NCI-H524 (cell line): ENCODE measurements around the gene PSMB11.
"Not testable (repeated sequence)": the region's sequence is repeated elsewhere in the genome, so short reads cannot be mapped to it uniquely, and the experiment has no call there.

Experiments used
- DNase-seq, 2 experiments: peaks; one replicate each; lab custom pipeline; 2025; lab: John Stamatoyannopoulos, UW

The PSMB11 gene, protein sequence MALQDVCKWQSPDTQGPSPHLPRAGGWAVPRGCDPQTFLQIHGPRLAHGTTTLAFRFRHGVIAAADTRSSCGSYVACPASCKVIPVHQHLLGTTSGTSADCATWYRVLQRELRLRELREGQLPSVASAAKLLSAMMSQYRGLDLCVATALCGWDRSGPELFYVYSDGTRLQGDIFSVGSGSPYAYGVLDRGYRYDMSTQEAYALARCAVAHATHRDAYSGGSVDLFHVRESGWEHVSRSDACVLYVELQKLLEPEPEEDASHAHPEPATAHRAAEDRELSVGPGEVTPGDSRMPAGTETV

DNA sequence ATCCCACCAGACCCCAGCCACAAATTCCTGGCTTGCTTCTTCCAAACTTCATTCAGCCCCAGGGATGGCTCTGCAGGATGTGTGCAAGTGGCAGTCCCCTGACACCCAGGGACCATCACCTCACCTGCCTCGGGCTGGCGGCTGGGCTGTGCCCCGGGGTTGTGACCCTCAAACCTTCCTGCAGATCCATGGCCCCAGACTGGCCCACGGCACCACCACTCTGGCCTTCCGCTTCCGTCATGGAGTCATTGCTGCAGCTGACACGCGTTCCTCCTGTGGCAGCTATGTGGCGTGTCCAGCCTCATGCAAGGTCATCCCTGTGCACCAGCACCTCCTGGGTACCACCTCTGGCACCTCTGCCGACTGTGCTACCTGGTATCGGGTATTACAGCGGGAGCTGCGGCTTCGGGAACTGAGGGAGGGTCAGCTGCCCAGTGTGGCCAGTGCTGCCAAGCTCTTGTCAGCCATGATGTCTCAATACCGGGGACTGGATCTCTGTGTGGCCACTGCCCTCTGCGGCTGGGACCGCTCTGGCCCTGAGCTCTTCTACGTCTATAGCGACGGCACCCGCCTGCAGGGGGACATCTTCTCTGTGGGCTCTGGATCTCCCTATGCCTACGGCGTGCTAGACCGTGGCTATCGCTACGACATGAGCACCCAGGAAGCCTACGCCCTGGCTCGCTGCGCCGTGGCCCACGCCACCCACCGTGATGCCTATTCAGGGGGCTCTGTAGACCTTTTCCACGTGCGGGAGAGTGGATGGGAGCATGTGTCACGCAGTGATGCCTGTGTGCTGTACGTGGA lies at the start of gene PSMB11:
Gene PSMB11, plus strand, starts transcription at position 51 of the 804 bp plus-strand sequence. Its CDS starts 14 bp downstream, at position 65.
- no peak for DNase-seq

DNA sequence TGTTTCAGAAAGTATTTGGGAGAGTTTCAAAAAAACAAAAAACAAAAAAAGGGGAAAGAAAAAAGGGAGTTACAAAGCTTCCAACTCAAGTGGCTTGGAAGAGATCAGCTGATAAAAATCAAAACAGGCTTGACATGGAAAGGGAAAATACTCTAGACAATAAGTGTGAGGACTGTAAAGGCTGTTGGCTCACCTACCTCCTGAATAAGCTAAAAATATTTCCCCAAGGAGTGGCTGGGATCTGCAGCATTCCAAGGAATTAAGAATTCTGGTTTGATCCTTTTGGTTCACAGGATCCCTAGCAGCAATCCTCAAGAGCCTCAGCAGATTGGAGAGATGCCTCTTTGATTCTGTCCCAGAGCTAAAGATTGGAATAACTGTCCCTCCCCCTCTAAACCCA lies 48.5 kb upstream of the PSMB11 start:
- no peak for DNase-seq

DNA sequence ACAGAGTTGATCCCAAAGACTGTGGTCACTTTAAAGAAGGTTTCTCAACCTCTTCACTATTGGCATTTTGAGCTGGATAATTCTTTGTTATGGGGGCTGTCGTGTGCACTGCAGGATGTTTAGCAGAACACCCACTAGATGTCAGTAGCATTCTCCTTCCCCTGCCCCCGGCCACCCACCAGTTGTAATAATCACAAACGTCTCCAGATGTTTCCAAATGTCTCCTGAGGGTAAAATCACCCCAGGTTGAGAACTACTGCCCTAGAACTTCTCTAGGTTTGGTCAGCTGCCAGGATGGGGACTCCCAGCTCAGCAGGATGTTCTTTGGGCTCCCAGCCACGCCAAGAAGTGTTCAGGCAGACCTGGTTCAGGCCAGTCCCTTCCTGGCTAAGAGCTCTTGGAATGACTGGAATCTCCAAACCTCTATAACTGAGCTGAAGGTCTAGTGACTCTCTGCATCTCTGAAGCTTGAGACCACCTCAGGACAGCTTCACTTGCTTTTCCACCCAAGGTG lies 47.2 kb upstream of the PSMB11 start:
- DNase-seq, result peak; percentile 84 to 87

DNA sequence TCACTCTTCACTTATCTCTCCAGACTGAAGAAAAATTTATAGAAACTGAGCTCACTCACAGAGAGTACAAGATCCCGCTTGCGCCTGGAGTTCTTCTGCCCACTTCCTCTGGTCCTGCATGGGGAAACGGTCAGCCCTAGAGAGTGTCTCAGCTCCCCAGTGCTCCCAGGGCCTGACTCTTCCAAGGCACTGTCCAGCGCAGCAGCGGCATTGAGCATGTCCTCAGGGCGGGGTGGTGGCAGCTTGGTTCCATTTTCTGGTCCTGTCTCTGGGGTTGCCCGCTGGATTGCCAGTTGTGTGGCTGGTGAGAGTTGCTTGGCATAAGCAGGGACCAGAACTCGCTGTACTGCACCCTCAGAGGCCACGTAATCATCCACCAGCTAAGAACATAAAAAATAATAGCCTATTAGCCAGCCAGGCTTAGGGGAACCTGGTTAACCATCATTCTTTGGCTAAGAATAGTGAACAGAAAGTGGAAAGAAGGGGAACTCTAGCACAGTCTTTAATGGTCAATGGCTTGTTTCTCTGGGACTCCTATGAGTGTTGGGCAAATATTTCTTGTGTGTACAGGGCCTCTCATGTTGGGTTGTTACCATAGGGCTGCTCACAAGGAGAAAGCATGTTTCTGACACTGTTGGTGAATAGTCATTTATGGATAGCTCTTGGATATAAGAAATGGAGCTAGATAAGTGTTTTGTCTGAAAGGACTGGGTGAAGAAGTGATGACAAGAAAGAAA lies 46.0 kb upstream of the PSMB11 start:
- peak in 1 of 2 experiments; percentile 54 for DNase-seq

DNA sequence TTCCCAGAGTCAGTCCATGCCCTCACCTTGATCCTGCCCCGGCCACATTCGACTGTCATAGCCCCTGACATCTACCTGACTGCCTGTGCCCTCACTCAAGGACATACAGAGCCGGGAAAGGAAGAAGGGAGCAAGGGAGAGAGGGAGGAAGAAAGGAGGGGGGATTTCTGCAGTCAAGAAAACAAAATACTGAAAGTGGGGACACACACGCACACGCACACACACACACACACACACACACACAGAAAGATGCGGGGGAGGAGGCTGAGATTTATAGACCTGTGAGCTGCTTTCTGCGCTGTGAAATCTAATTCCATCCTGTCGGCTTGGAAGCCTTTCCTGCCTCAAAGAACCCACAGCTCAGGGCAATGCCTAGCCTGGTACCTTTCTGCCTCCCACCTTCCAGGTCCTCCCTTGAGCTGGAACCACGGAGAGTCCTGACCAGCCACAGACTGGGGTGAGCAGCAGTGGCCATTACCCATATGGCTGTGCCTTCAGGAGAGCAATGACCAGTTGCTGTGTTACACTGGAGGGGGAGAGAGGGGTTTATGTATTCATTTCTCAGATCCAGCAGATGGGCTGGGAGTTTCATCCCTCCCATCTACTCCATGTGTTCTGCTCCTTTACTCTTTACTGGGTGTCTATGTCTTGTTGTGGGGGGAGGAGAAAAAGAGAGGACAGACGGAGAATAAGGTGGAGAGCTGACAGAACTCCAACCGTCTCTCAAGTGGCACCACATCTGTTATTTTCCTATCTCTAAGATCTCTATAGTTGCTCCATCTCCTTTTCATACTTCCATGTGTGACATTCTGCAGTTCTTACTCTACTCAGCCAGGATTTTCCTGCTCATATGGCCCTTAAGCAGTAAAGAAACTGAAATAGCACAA lies 45.0 kb upstream of the PSMB11 start:
- DNase-seq, result peak; percentile 100

DNA sequence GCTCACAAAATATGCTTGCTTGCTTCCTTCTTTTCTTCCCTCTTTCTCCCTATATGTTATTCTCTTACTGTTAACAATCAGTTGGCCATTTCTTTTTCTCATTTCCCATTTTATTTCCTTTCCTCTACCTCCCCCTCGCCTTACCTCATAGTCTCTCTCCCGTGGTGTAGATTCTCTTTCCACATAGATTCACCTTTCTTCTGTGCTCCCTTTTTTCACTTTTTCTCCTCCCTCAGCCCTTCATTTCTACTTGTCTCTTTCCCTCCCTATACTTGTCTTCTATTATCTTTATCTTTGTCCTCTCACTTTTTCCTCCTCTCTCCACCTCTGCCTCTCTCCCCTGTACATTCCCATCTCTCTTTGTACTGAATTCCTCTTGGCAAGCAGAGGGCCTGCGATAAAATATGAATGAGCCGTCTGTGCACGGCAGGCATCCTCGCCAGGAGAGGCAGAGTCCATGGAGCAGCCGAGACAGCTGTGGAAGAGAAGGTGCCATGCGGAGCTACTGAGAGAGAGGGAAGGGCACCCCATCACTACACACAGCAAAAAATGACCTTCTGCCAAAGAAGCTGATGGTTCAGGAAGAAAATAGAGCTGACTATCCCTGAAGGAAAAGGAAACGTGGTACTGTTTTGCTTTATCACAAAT lies 44.2 kb upstream of the PSMB11 start:
- peak; percentile 53 to 78 for DNase-seq

DNA sequence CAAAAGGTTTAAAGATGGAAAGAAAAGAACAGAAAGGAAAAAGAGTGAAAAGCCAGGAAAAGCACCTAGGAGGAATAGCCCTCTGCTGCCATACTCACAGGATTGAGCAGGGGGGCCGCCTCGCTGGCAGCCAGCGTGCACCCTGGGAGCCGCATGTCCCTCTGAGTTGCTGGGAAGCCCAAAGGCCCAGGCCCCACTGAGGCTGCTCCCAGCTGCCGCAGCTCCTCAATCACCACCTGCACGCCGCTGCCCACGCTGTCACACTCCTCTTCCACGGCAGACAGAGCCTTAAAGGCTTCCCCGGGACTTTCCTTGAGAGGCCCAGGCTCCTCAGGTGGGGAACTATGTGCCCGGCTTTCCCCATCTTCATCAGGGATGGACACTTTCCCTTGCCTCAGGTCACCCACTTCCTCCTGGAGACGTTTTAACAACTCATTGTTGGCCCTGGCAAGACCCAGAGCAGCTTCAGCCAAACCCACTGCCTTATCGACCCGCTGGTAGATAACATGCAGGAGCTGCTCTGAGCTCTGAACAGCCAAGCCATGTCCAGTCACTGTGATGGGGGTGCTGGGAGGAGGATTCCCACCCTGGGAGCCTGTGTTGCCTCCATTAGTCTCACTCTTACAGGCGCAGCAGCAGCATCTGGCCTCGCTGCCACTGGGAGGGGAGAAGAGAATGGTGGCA lies 43.5 kb upstream of the PSMB11 start:
- peak; percentile 32 to 61 for DNase-seq

DNA sequence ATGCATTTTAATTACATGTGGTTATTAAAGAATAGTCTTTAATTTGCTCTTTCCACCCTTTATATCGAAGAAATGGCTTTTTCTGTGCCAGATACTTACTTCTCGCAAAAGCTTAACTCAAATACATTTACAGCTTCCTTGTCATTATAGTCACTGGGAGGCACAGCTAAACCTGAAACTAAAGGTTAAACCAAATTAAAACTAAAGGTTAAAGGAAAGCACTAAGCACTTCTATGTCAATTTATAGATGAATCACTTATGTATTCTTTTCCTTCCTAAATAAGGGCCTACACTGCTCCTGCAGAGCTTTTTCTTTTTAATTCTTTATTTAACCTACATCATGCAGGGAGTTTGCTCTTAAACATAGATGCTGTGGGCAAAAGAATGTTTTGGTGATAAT lies 41.2 kb upstream of the PSMB11 start:
- DNase-seq, result no peak

DNA sequence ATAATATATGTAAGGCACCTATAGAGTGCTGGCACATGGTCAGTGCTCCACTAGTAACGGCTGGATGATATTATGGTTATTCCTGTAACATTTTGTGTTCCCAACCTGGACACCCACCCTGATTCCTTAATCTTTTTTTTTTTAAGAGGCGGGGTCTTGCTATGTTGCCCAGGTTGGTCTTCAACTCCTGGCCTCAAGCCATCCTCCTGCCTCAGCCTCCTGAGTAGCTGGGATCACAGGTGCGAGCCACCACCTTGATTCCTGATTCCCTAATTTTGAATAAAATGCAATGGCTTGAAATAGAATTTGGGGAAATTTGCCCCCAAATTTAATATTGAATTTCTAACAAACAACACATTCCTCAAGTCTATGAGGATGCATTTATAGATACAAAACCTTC lies 39.4 kb upstream of the PSMB11 start:
- DNase-seq, result no peak

DNA sequence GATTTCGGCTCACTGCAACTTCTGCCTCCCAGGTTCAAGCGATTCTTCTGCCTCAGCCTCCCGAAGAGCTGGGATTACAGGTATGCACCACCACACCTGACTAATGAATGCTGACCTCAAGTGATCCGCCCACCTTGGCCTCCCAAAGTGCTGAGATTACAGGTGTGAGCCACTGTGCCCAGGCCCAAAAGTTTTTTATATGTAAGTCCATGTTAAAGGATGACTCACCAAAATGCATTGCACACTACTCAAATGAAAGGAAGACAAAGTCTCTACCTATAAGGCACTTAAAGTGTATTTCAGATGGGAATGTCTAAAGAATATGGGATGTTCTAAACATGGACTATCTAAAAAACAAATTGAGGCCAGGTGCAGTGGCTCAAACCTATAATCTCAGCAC lies 37.7 kb upstream of the PSMB11 start:
- DNase-seq, result not testable (repeated sequence)

DNA sequence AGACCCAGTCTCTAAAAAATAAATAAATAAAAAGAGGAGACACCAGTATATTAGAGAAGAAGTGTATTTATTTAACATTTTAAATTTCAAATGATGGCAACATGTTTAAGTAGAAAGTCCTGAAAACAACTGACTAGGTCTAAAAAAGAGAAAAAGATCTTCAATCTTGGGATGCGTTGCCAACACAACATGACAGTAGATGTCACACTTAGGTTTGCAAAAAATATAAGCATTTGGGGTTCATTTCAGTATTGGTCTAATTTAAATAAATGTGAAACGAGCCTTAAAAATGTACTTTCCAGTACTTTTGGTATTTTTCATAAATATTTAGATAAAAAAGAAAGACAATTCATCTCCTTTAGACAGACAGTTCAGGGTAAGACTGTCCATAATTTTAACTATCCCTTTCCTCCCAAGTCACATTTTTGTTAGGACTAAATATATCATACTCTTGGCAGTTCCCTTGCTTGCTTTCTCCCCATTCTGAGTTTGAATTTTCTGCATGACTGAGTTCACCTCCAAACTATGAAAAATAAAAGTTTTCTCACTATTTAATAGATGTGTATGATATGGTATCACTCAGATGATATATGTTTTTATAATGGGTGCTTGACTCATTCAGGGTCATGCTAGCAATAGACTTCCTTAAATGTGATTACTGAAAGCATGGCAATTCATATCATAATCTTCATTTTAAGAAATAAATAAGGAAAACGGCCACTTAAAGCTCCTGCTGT lies 36.4 kb upstream of the PSMB11 start:
- DNase-seq, result no peak

DNA sequence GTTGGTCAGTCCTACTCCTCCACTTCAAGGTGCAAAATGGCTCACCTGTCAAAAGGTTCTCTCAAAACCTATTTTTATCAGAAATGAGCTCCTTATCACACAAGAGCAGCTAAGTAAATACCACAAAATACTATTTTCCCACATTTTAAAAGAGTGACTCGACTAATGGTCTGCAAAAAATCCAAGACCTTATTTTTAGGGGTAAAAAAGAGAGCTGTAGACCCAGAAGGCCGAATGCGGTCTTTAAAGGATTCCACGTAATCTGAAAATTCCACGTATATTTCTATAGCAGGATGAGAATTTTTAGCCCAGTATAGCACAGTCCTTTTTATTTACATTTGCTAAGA lies 35.9 kb upstream of the PSMB11 start:
- no peak for DNase-seq

DNA sequence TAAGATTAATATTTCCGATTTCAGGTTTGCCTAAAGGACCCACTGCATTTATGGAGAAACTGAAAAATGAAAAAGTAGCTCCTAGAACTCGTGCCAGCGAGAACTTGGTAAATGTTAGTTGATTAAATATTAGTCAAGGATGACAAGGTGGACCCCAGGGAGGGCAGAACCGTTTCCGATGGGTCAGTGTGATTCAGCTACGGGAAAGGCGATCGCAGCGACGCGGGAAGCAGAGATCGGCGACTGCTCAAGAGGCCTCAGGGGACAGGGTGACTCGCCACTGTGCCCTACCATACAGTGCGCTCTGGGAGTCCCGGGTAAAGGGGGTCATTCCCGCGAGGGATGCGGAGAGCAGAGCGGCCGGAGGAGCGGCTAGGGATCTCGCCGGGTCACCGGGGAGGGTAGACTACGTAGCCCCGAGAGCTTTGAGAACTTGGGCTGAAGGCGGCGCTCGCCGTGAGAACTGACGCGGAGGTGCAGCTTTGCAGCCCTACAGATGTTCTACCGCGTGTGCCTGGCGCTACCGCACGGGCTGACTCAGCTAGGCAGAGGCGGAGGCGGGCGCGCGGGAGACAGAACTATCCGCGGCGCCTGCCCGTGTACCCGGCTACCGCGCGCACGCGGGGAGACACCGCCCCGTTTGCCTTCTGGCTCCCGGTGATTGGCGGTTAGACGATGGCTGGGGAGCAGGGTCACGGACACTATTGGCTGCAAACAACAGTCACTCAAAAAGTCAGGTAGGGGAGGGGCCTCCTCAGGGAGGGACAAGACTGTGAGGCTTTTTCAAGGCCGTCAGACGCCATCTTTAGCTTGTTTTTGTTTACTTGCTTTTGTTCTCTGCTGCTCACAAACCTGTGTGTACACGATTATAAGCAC lies 35.2 kb upstream of the PSMB11 start:
- DNase-seq, result peak; percentile 99 to 100

DNA sequence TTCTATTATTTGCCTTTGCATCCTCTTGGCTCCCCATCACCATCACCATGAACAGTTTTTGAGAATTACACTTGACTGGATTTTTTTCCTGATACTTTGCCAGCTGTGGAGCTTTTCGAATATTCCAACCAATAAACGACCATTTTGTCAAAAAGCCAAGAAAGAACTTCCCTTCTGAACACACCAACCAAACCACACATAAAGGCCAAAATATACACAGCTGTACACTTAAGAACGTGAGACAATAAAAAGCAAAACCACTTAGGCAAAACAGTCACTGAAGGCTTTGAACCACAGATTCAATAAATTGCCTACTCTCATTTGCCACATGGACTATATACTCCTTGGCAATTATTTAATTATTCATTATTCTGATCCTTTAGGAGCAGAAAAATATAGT lies 33.2 kb upstream of the PSMB11 start:
- no peak for DNase-seq

DNA sequence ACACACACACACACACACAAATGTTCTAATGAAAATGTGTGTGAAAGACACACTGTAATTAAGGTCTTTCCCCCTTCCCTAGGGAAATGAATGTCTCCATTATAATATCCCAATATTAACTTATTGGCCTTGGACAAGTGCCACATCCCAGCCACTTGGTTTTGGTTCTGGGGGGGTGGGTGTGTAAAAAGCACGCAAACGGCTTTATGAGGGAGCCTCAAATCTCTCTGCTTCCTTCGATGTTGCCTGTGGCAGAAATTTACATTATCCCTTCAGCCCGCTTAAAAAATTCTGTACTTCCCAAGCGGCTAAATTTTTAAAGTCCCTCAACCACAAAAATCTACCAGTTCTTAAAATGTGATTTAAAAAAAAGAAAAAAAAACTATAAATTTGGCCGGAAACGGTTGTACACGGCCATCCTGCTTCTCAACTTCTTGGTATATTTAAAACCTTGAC lies 32.5 kb upstream of the PSMB11 start:
- no peak for DNase-seq

DNA sequence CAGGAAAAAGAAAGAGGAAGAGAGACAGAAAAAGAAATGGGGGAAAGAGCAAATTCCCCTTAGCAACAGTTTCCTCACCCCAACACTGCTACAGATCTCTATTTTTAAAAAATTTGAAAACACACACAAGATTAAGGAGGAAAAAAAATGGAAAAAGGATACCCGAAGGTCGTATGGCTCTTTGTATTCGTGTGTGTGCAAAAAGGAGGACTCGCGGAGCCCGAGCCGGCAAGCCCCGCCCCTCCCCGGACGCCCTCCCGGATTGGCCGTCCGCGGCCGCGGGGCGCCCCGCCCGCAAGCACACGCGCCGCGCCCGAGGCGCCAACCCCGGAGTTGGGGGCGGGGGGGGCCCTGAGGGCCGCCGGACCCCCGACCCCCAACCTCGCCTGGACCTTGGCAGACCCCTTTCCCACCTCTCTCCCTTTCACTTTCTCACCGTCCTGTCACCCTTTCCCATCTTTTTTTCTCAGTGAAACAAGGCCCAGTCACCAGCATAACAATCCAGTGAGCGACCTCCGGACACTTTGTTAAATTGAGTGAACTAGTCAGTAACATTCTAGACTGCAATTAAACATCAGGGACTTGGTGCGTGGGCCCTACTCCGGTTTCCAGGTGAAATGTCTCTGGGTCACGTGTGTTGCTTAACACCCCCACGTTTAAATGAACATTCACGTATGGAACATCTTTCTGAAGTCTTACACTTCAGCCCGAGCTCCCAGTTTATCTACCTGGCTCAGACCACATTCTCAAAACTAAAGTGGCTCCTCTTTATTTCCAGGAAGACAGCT lies 31.9 kb upstream of the PSMB11 start, which contains the start of gene C14orf93:
Gene C14orf93, minus strand, starts transcription at position 205 of the 788 bp plus-strand sequence. CDS start 11,120 bp downstream, outside the sequence.
- peak; percentile 70 to 80 for DNase-seq

DNA sequence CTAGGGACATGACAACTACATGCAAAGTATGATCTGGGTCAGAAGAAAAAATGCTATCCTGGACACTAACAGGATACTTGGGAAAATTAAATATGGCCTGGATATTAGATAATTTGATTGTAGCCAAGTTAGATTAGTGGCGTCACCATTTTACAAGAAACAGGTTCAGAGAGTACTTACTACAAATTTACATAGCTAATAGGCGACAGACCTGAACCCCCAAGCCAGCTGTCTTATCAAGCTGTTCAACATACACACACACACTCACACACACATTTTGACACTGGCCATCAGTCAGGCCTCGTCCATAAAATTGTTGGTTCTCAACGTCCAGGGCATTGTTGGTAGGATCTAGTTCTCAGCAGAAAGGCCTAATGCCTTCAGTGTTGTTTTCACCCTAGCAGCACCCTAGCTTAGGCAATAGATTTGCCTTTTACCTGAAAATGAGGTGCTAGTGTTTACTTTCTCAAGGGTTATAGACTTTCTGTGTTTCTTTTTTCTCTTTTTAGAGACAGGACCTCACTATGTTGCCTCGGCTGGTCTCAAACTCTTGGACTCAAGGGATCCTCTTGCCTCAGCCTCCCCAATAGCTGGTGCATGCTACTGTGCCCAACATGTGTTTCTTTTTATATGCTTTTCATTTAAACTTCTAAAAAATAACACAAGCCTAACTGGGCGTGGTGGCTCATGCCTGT lies 28.8 kb upstream of the PSMB11 start:
- peak; percentile 66 to 94 for DNase-seq
